HTERT RPE-1 (cell line): ENCODE results near the gene GTF3C4.
"Not testable (repeated sequence)": the region's sequence is repeated elsewhere in the genome, so short reads cannot be mapped to it uniquely, and the experiment has no call there.

ENCODE experiments used
- in situ Hi-C: fragments of 300-500 bp; cut with MboI; formaldehyde crosslinking; loops from 4 replicates; pipeline ENCODE4 v1.14.3; 2020; ENCODE audit warnings: low sequenced_read_pairs

Gene GTF3C4

GRCh38 chr9:132698989-132699388 is 28.7 kb downstream of the GTF3C4 start:
- in situ Hi-C loops, result no loop called here

GRCh38 chr9:132699956-132700355 is 29.7 kb downstream of the GTF3C4 start:
- in situ Hi-C loops, result no loop called here

- in situ Hi-C loops, result no loop called here
These were observed 32.0 kb downstream of the GTF3C4 start for GRCh38 chr9:132702254-132702653.

- in situ Hi-C loops, result no loop called here
These were observed 33.1 kb downstream of the GTF3C4 start for GRCh38 chr9:132703336-132703735.

- in situ Hi-C loops, result no loop called here
These were observed 38.0 kb downstream of the GTF3C4 start for GRCh38 chr9:132708239-132708638.

GRCh38 chr9:132708769-132709430 is 38.6 kb downstream of the GTF3C4 start:
- in situ Hi-C loops, result no loop called here

GRCh38 chr9:132710333-132710732 is 40.1 kb downstream of the GTF3C4 start:
- in situ Hi-C loops, result no loop called here

- in situ Hi-C loops, result not testable (repeated sequence)
These were observed 40.9 kb downstream of the GTF3C4 start for GRCh38 chr9:132711152-132711551.

- in situ Hi-C loops, result no loop called here
These were observed 41.6 kb downstream of the GTF3C4 start for GRCh38 chr9:132711846-132712245.

GRCh38 chr9:132712753-132713152 is 42.5 kb downstream of the GTF3C4 start:
- in situ Hi-C loops, result no loop called here

GRCh38 chr9:132716007-132716406 is 45.7 kb downstream of the GTF3C4 start:
- in situ Hi-C loops, result no loop called here

- in situ Hi-C loops, result no loop called here
These were observed 47.2 kb downstream of the GTF3C4 start for GRCh38 chr9:132717326-132717945.

- in situ Hi-C loops, result not testable (repeated sequence)
These were observed 48.2 kb downstream of the GTF3C4 start for GRCh38 chr9:132718381-132718928.

- in situ Hi-C loops, result no loop called here
These were observed 51.4 kb downstream of the GTF3C4 start for GRCh38 chr9:132721661-132722060.

- in situ Hi-C loops, result no loop called here
These were observed 52.4 kb downstream of the GTF3C4 start for GRCh38 chr9:132722564-132723065.

GRCh38 chr9:132723809-132724208 is 53.5 kb downstream of the GTF3C4 start:
- in situ Hi-C loops, result no loop called here

- in situ Hi-C loops, result no loop called here
These were observed 55.0 kb downstream of the GTF3C4 start for GRCh38 chr9:132725306-132725705.

- in situ Hi-C loops, result no loop called here
These were observed 56.4 kb downstream of the GTF3C4 start for GRCh38 chr9:132726576-132727130.

- in situ Hi-C loops, result no loop called here
These were observed 57.8 kb downstream of the GTF3C4 start for GRCh38 chr9:132728071-132728470.

- in situ Hi-C loops, result no loop called here
These were observed 58.2 kb downstream of the GTF3C4 start for GRCh38 chr9:132728497-132728896.

- in situ Hi-C loops, result no loop called here
These were observed 59.1 kb downstream of the GTF3C4 start for GRCh38 chr9:132729235-132729890.
